Measurements from ENCODE around the gene SCLT1. TPM values are rescaled to one million over a fixed set of nuclear protein-coding genes. Genes with fewer than 3 reads are reported as not detected.

SCLT1 gene
- total RNA-seq, 1 experiment from 2014 or later: 13.7 TPM

GRCh38 chr4:128957459-128957858, 135.9 kb downstream of the SCLT1 start:
- DNase-seq: no peak
- no peaks in the 10 kb centered on the region for H3K27me3 ChIP-seq (ENCODE audit: control insufficient read depth, insufficient read depth, low read length)
- no peaks in the 10 kb centered on the region for H3K36me3 ChIP-seq (replicated peaks; ENCODE audit: control insufficient read depth, insufficient read depth, low read length)
- H3K4me3 ChIP-seq (ENCODE audit: insufficient read depth, low read depth, low read length): no peak overlapping the region

GRCh38 chr4:128955751-128956150, 137.6 kb downstream of the SCLT1 start:
- DNase-seq: no peak
- H3K27me3 ChIP-seq (ENCODE audit: control insufficient read depth, insufficient read depth, low read length): no peaks in the 10 kb centered on the region
- H3K36me3 ChIP-seq (replicated peaks; ENCODE audit: control insufficient read depth, insufficient read depth, low read length): no peaks in the 10 kb centered on the region
- H3K4me3 ChIP-seq (ENCODE audit: insufficient read depth, low read depth, low read length): no peak overlapping the region

GRCh38 chr4:128954941-128955340, 138.4 kb downstream of the SCLT1 start:
- Histone ChIP-seq H3K4me3 (ENCODE audit: insufficient read depth, low read depth, low read length) (no peak overlapping the region), H3K36me3 (replicated peaks; ENCODE audit: control insufficient read depth, insufficient read depth, low read length) (no peaks in the 10 kb centered on the region), H3K27me3 (ENCODE audit: control insufficient read depth, insufficient read depth, low read length) (no peaks in the 10 kb centered on the region)
- no peak for DNase-seq

- Histone ChIP-seq H3K36me3 (replicated peaks; ENCODE audit: control insufficient read depth, insufficient read depth, low read length) (no peaks in the 10 kb centered on the region), H3K27me3 (ENCODE audit: control insufficient read depth, insufficient read depth, low read length) (no peaks in the 10 kb centered on the region), H3K4me3 (ENCODE audit: insufficient read depth, low read depth, low read length) (no peak overlapping the region)
- DNase-seq: no peak
These were observed 142.0 kb downstream of the SCLT1 start for GRCh38 chr4:128951316-128951715.

GRCh38 chr4:128950796-128951195, 142.5 kb downstream of the SCLT1 start:
- Histone ChIP-seq H3K36me3 (replicated peaks; ENCODE audit: control insufficient read depth, insufficient read depth, low read length) (no peaks in the 10 kb centered on the region), H3K4me3 (ENCODE audit: insufficient read depth, low read depth, low read length) (no peak overlapping the region), H3K27me3 (ENCODE audit: control insufficient read depth, insufficient read depth, low read length) (no peaks in the 10 kb centered on the region)
- no peak for DNase-seq

- Histone ChIP-seq H3K4me3 (ENCODE audit: insufficient read depth, low read depth, low read length) (no peak overlapping the region), H3K36me3 (replicated peaks; ENCODE audit: control insufficient read depth, insufficient read depth, low read length) (no peaks in the 10 kb centered on the region; the same call in 1 of the 2 replicates), H3K27me3 (ENCODE audit: control insufficient read depth, insufficient read depth, low read length) (no peaks in the 10 kb centered on the region)
- DNase-seq: no peak
These were observed 146.4 kb downstream of the SCLT1 start for GRCh38 chr4:128946916-128947315.

- no peak overlapping the region for H3K4me3 ChIP-seq (ENCODE audit: insufficient read depth, low read depth, low read length)
- H3K36me3 ChIP-seq (replicated peaks; ENCODE audit: control insufficient read depth, insufficient read depth, low read length): no peaks in the 10 kb centered on the region; the same call in 1 of the 2 replicates
- no peak for DNase-seq
- H3K27me3 ChIP-seq (ENCODE audit: control insufficient read depth, insufficient read depth, low read length): no peaks in the 10 kb centered on the region
These were observed 150.7 kb downstream of the SCLT1 start for GRCh38 chr4:128942607-128943006.

GRCh38 chr4:128940971-128941370, 152.4 kb downstream of the SCLT1 start:
- Histone ChIP-seq H3K4me3 (ENCODE audit: insufficient read depth, low read depth, low read length) (no peak overlapping the region), H3K27me3 (ENCODE audit: control insufficient read depth, insufficient read depth, low read length) (no peaks in the 10 kb centered on the region), H3K36me3 (replicated peaks; ENCODE audit: control insufficient read depth, insufficient read depth, low read length) (no peaks in the 10 kb centered on the region; the same call in 1 of the 2 replicates)
- DNase-seq: no peak

GRCh38 chr4:128930051-128930450, 163.3 kb downstream of the SCLT1 start:
- Histone ChIP-seq H3K4me3 (ENCODE audit: insufficient read depth, low read depth, low read length) (no peak overlapping the region), H3K36me3 (replicated peaks; ENCODE audit: control insufficient read depth, insufficient read depth, low read length) (no peaks in the 10 kb centered on the region), H3K27me3 (ENCODE audit: control insufficient read depth, insufficient read depth, low read length) (no peaks in the 10 kb centered on the region)
- no peak for DNase-seq

- Histone ChIP-seq H3K4me3 (ENCODE audit: insufficient read depth, low read depth, low read length) (no peak overlapping the region), H3K36me3 (replicated peaks; ENCODE audit: control insufficient read depth, insufficient read depth, low read length) (no peaks in the 10 kb centered on the region), H3K27me3 (ENCODE audit: control insufficient read depth, insufficient read depth, low read length) (no peaks in the 10 kb centered on the region)
- DNase-seq: no peak
These were observed 168.4 kb downstream of the SCLT1 start for GRCh38 chr4:128924951-128925350.

- Histone ChIP-seq H3K4me3 (ENCODE audit: insufficient read depth, low read depth, low read length) (no peak overlapping the region), H3K27me3 (ENCODE audit: control insufficient read depth, insufficient read depth, low read length) (no peaks in the 10 kb centered on the region), H3K36me3 (replicated peaks; ENCODE audit: control insufficient read depth, insufficient read depth, low read length) (no peaks in the 10 kb centered on the region)
- no peak for DNase-seq
These were observed 171.4 kb downstream of the SCLT1 start for GRCh38 chr4:128921954-128922353.

- H3K36me3 ChIP-seq (replicated peaks; ENCODE audit: control insufficient read depth, insufficient read depth, low read length): no peaks in the 10 kb centered on the region
- H3K27me3 ChIP-seq (ENCODE audit: control insufficient read depth, insufficient read depth, low read length): no peaks in the 10 kb centered on the region
- DNase-seq: no peak
- H3K4me3 ChIP-seq (ENCODE audit: insufficient read depth, low read depth, low read length): no peak overlapping the region
These were observed 175.6 kb downstream of the SCLT1 start for GRCh38 chr4:128917781-128918180.

GRCh38 chr4:128916832-128917231, 176.5 kb downstream of the SCLT1 start:
- Histone ChIP-seq H3K4me3 (ENCODE audit: insufficient read depth, low read depth, low read length) (no peak overlapping the region), H3K27me3 (ENCODE audit: control insufficient read depth, insufficient read depth, low read length) (no peaks in the 10 kb centered on the region), H3K36me3 (replicated peaks; ENCODE audit: control insufficient read depth, insufficient read depth, low read length) (no peaks in the 10 kb centered on the region)
- DNase-seq: no peak

GRCh38 chr4:128915544-128915943, 177.8 kb downstream of the SCLT1 start:
- Histone ChIP-seq H3K27me3 (ENCODE audit: control insufficient read depth, insufficient read depth, low read length) (no peaks in the 10 kb centered on the region), H3K4me3 (ENCODE audit: insufficient read depth, low read depth, low read length) (no peak overlapping the region), H3K36me3 (replicated peaks; ENCODE audit: control insufficient read depth, insufficient read depth, low read length) (no peaks in the 10 kb centered on the region)
- no peak for DNase-seq

GRCh38 chr4:128913228-128913627, 180.1 kb downstream of the SCLT1 start:
- Histone ChIP-seq H3K36me3 (replicated peaks; ENCODE audit: control insufficient read depth, insufficient read depth, low read length) (no peaks in the 10 kb centered on the region), H3K27me3 (ENCODE audit: control insufficient read depth, insufficient read depth, low read length) (no peaks in the 10 kb centered on the region), H3K4me3 (ENCODE audit: insufficient read depth, low read depth, low read length) (no peak overlapping the region)
- DNase-seq: no peak

GRCh38 chr4:128908735-128909134, 184.6 kb downstream of the SCLT1 start:
- no peaks in the 10 kb centered on the region for H3K27me3 ChIP-seq (ENCODE audit: control insufficient read depth, insufficient read depth, low read length)
- H3K4me3 ChIP-seq (ENCODE audit: insufficient read depth, low read depth, low read length): no peak overlapping the region
- H3K36me3 ChIP-seq (replicated peaks; ENCODE audit: control insufficient read depth, insufficient read depth, low read length): no peaks in the 10 kb centered on the region
- DNase-seq: no peak

Data from H7 (cell line).